K562 (cell line): ENCODE results near the gene RIMOC1. TPM values are rescaled to one million over a fixed set of nuclear protein-coding genes. Genes with fewer than 3 reads are reported as not detected.
A peak's percentile ranks its signal among the peaks of the same experiment; 100 is the strongest.

Experiments used
- C11orf30 ChIP-seq: fragments of 450-650 bp; IDR thresholded peaks from 2 replicates; pipeline ENCODE4 v1.6.1; 2016; ENCODE audit warnings: low read depth, mild to moderate bottlenecking
- CSDE1 ChIP-seq, 2 experiments: fragments of 450-650 bp; IDR thresholded peaks; 2 replicates each; pipeline ENCODE4 v1.6.1; 2016; ENCODE audit warnings: mild to moderate bottlenecking in 1 of 2
- CXXC5 ChIP-seq: fragments of 250-450 bp; sonication (Bioruptor Pico); IDR thresholded peaks from 2 replicates; pipeline ENCODE4 v1.8.0; 2022; ENCODE audit warnings: inconsistent platforms, mild to moderate bottlenecking, moderate library complexity
- DMBX1 ChIP-seq: fragments of 250-450 bp; sonication (Bioruptor Pico); IDR thresholded peaks from 2 replicates; pipeline ENCODE4 v1.8.0; 2022; ENCODE audit warnings: inconsistent platforms, mild to moderate bottlenecking, moderate library complexity, borderline replicate concordance
- ESRRA ChIP-seq: fragments of 450-650 bp; IDR thresholded peaks from 2 replicates; pipeline ENCODE4 v1.6.1; 2014; ENCODE audit warnings: low read depth, mild to moderate bottlenecking, moderate library complexity, borderline replicate concordance
- JUN ChIP-seq, 2 experiments: sonication (generic) in 1 of 2; formaldehyde crosslinking in 1 of 2; IDR thresholded peaks; 2 replicates each; pipeline versions ENCODE4 v1.6.1 to v1.8.0; 2012 to 2022; ENCODE audit warnings: borderline replicate concordance in 2 of 2, mild to moderate bottlenecking in 2 of 2, improper control_type of control experiment in 1 of 2, low read depth in 1 of 2, low read length in 1 of 2, missing genetic modification reagents in 1 of 2
- NRF1 ChIP-seq, 2 experiments: fragments of 450-650 bp; IDR thresholded peaks in 1 of 2; conservative IDR thresholded peaks in 1 of 2; 2 replicates each; pipeline ENCODE4 v1.6.1; 2014; ENCODE audit warnings: mild to moderate bottlenecking in 2 of 2
- RBFOX2 ChIP-seq: fragments of 200-400 bp; formaldehyde crosslinking; IDR thresholded peaks from 2 replicates; pipeline ENCODE4 v1.6.1; 2017; ENCODE audit warnings: low read depth, mild to moderate bottlenecking, low read length, moderate library complexity
- TAL1 ChIP-seq: fragments of 450-650 bp; IDR thresholded peaks from 2 replicates; pipeline ENCODE4 v1.6.1; 2016; ENCODE audit warnings: mild to moderate bottlenecking
- ZNF324 ChIP-seq: fragments of 250-450 bp; sonication (Bioruptor Pico); IDR thresholded peaks from 2 replicates; pipeline ENCODE4 v1.4.0; 2020; ENCODE audit warnings: mild to moderate bottlenecking
- polyA plus RNA-seq, 8 experiments: library from polyadenylated mRNA; depleted of rRNA in 4 of 8; stranded (reverse) in 5 of 8; unstranded in 3 of 8; fragments of >200 nt; fragmentation: Nextera tagmentation in 2 of 8; fragmentation: Illumina TruSeq in 1 of 8; extraction: Ambion mirVana in 2 of 8; extraction: Trizol in 1 of 8; gene quantifications; 2 replicates each; pipeline versions ENCODE4 v1.2.1 to v1.2.3, GENCODE V29; 2011 to 2014; ENCODE audit warnings: inconsistent platforms in 1 of 8, missing spikeins in 1 of 8
- total RNA-seq, 7 experiments: library from RNA; depleted of rRNA in 6 of 7; stranded (reverse); fragments of >200 nt in 6 of 7; fragmentation: Illumina TruSeq in 2 of 7; extraction: Trizol in 2 of 7; gene quantifications; 2 replicates each; pipeline versions ENCODE4 v1.2.1 to v1.2.3, GENCODE V29; 2011 to 2021; ENCODE audit warnings: low replicate concordance in 1 of 7
- TF ChIP-seq, protein P1 (sequence below): sonication (generic); formaldehyde crosslinking; IDR thresholded peaks from 2 replicates; pipeline ENCODE4 v1.8.1; 2023; ENCODE audit warnings: mild to moderate bottlenecking, missing genetic modification reagents
- TF ChIP-seq, protein P2 (sequence below): fragments of 250-450 bp; sonication (Bioruptor Pico); IDR thresholded peaks from 2 replicates; pipeline ENCODE4 v1.4.0; 2020; ENCODE audit warnings: borderline replicate concordance
- TF ChIP-seq, protein P3 (sequence below): fragments of 450-650 bp; formaldehyde crosslinking; conservative IDR thresholded peaks from 2 replicates; pipeline ENCODE4 v1.4.0; 2022; ENCODE audit warnings: mild to moderate bottlenecking, missing genetic modification characterization

Gene RIMOC1
- total and polyA plus RNA-seq, 9 of the 15 experiments (the other 6 are each of a cell fraction or from before 2014, with no cell fraction given): 11.6 to 63.1 (median 30.8) TPM

DNA sequence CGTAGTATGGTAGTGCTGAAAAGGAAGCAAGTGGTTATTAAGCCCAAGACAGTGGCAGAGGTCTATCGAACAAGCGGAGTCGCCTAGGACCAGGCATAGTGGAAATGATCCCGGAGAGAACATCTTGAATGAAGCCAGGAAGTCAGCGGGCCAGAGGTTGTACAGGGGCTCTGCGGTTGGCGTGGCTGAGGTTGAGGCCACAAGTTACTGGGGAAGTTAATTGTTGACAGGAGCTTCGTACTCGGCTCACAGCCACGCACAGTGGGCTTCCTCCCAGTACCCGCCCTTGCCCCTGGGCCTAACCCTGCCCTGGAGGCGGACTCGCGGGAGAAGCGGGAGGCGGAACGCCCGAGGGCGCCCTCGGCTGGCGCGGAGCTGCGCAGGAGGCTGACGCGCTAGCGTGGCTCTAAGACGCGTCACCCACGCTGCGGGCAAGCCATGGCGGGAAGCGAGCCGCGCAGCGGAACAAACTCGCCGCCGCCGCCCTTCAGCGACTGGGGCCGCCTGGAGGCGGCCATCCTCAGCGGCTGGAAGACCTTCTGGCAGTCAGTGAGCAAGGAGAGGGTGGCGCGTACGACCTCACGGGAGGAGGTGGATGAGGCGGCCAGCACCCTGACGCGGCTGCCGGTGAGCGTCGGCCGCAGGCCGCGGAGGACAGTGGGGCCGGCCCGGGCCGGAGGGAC lies 20.9 kb downstream of the RIMOC1 start, which contains the start of gene FBXO4 (continued):
- TF ChIP-seq, protein P1, sequence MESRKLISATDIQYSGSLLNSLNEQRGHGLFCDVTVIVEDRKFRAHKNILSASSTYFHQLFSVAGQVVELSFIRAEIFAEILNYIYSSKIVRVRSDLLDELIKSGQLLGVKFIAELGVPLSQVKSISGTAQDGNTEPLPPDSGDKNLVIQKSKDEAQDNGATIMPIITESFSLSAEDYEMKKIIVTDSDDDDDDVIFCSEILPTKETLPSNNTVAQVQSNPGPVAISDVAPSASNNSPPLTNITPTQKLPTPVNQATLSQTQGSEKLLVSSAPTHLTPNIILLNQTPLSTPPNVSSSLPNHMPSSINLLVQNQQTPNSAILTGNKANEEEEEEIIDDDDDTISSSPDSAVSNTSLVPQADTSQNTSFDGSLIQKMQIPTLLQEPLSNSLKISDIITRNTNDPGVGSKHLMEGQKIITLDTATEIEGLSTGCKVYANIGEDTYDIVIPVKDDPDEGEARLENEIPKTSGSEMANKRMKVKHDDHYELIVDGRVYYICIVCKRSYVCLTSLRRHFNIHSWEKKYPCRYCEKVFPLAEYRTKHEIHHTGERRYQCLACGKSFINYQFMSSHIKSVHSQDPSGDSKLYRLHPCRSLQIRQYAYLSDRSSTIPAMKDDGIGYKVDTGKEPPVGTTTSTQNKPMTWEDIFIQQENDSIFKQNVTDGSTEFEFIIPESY: 0 out of 2 replicates have a peak, but pooled peaks have one; percentile 26
- TF ChIP-seq NRF1 (conservative IDR thresholded peaks at IDR 0.05 in 1 of 2, IDR thresholded peaks at IDR 0.05 in 1 of 2): peak; percentile 90 to 92
- peak; percentile 75 for TF ChIP-seq ESRRA
- TF ChIP-seq DMBX1 (CRISPR knock-in tag): peak; percentile 73
- peak; percentile 99 for TF ChIP-seq CXXC5
- TF ChIP-seq CSDE1 (IDR thresholded peaks at IDR 0.05): peak in 1 of 2 experiments; percentile 67; a peak in 1 of 4 replicates
- TF ChIP-seq ZNF324 (CRISPR knock-in tag): no peak
- no peak for TF ChIP-seq TAL1
- TF ChIP-seq C11orf30: peak; percentile 67; the same call in 1 of the 2 replicates
- TF ChIP-seq, protein P2, sequence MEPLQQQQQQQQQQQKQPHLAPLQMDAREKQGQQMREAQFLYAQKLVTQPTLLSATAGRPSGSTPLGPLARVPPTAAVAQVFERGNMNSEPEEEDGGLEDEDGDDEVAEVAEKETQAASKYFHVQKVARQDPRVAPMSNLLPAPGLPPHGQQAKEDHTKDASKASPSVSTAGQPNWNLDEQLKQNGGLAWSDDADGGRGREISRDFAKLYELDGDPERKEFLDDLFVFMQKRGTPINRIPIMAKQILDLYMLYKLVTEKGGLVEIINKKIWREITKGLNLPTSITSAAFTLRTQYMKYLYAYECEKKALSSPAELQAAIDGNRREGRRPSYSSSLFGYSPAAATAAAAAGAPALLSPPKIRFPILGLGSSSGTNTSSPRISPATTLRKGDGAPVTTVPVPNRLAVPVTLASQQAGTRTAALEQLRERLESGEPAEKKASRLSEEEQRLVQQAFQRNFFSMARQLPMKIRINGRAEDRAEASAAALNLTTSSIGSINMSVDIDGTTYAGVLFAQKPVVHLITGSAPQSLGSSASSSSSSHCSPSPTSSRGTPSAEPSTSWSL (CRISPR knock-in tag): no peak
- TF ChIP-seq JUN (IDR thresholded peaks at IDR 0.05; ENCODE audit: borderline replicate concordance, low read depth, low read length): peak; percentile 65; the same call in 1 of the 2 replicates
- no peak for TF ChIP-seq JUN (CRISPR knock-in tag; IDR thresholded peaks at IDR 0.05; ENCODE audit: borderline replicate concordance)
- peak; percentile 100 for TF ChIP-seq RBFOX2
- TF ChIP-seq, protein P3, sequence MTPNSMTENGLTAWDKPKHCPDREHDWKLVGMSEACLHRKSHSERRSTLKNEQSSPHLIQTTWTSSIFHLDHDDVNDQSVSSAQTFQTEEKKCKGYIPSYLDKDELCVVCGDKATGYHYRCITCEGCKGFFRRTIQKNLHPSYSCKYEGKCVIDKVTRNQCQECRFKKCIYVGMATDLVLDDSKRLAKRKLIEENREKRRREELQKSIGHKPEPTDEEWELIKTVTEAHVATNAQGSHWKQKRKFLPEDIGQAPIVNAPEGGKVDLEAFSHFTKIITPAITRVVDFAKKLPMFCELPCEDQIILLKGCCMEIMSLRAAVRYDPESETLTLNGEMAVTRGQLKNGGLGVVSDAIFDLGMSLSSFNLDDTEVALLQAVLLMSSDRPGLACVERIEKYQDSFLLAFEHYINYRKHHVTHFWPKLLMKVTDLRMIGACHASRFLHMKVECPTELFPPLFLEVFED (CRISPR knock-in tag): 0 out of 2 replicates have a peak, but pooled peaks have one; percentile 12
